HCT116 (cell line): ENCODE data around the gene ZNF445. TPM values are rescaled to one million over a fixed set of nuclear protein-coding genes. Genes with fewer than 3 reads are reported as not detected.

ENCODE experiments used
- ATAC-seq: fragments of 200-7000 bp; cut with Tn5 transposase; 2 replicates; pipeline ENCODE4 v1.9.1; 2020; ENCODE audit warnings: mild to moderate bottlenecking, moderate library complexity
- BruUV-seq: library from RNA; stranded (reverse); fragments of 400-500 nt; replicated peaks from 2 replicates; lab custom pipeline; 2021; lab: Mats Ljungman, UMichigan
- CTCF ChIA-PET: fragments of 300-600 bp; sonication (Branson Sonifier 250); formaldehyde crosslinking; loops from one replicate; lab custom pipeline; 2021; ENCODE audit warnings: antibody characterized with exemption; lab: Charles Lee
- POLR2A ChIA-PET: fragments of 300-600, 350-600 bp; sonication (Branson Sonifier 250); formaldehyde crosslinking; loops from one replicate; lab custom pipeline; 2021; ENCODE audit warnings: antibody characterized with exemption; lab: Charles Lee
- RAD21 ChIA-PET, 2 experiments: fragments of 300-600 bp; sonication (Branson Sonifier 250); formaldehyde crosslinking; loops; one replicate each; lab custom pipeline; 2023; ENCODE audit warnings: low total read pairs in 2 of 2; ENCODE audit not compliant: uncharacterized antibody in 2 of 2, unreplicated experiment in 2 of 2, low non-redundant PET in 1 of 2; lab: Charles Lee
- DNase-seq: peaks from one replicate; pipeline ENCODE4 v3.0.0-alpha.2; 2010; ENCODE audit warnings: low read depth, low spot score
- H2AFZ ChIP-seq: fragments of 200-600 bp; shearing (Covaris generic), sonication (generic); 2 replicates; pipeline ENCODE4 v1.6.1; 2017; ENCODE audit warnings: low read depth, mixed run types, mixed read lengths, antibody characterized with exemption, low read length; ENCODE audit not compliant: poor library complexity, severe bottlenecking
- H3K27ac ChIP-seq: 2 replicates; pipeline ENCODE4 v1.5.1; 2012; ENCODE audit warnings: low read depth, low read length
- H3K27me3 ChIP-seq: fragments of 200-600 bp; sonication (generic); 2 replicates; pipeline ENCODE4 v1.6.1; 2016; ENCODE audit warnings: mixed run types, low read length, mixed read lengths; ENCODE audit not compliant: insufficient read depth
- H3K36me3 ChIP-seq, 2 experiments: fragments of 200-500 bp in 1 of 2; fragments of 200-600 bp in 1 of 2; sonication (Bioruptor generic) in 1 of 2; sonication (generic) in 1 of 2; 2 replicates each; pipeline versions ENCODE4 v1.5.1 to v1.6.1; 2014 to 2016; ENCODE audit warnings: low read length in 2 of 2, inconsistent platforms in 1 of 2, mixed read lengths in 1 of 2, mixed run types in 1 of 2; ENCODE audit not compliant: insufficient read depth in 2 of 2, control insufficient read depth in 1 of 2
- H3K4me1 ChIP-seq, 2 experiments: fragments of 200-600 bp in 1 of 2; sonication (generic) in 1 of 2; 2 replicates each; pipeline versions ENCODE4 v1.5.1 to v1.6.1; 2012 to 2017; ENCODE audit warnings: low read length in 2 of 2, inconsistent platforms in 1 of 2, mild to moderate bottlenecking in 1 of 2, mixed read lengths in 1 of 2, mixed run types in 1 of 2, moderate library complexity in 1 of 2; ENCODE audit not compliant: insufficient read depth in 2 of 2, control insufficient read depth in 1 of 2
- H3K4me2 ChIP-seq: fragments of 200-600 bp; sonication (generic); 2 replicates; pipeline ENCODE4 v1.6.1; 2017; ENCODE audit warnings: mixed run types, low read length, mixed read lengths
- H3K4me3 ChIP-seq, 2 experiments: fragments of 200-600 bp in 1 of 2; sonication (generic) in 1 of 2; replicated peaks in 1 of 2; 2 replicates each; pipeline ENCODE4 v1.5.1; 2011 to 2016; ENCODE audit warnings: low read length in 2 of 2, control low read depth in 1 of 2, low read depth in 1 of 2, mild to moderate bottlenecking in 1 of 2, mixed read lengths in 1 of 2, mixed run types in 1 of 2
- H3K79me2 ChIP-seq: fragments of 200-600 bp; sonication (generic); 2 replicates; pipeline ENCODE4 v1.6.1; 2017; ENCODE audit warnings: mild to moderate bottlenecking, mixed run types, low read length, moderate library complexity, mixed read lengths; ENCODE audit not compliant: insufficient read depth
- H3K9ac ChIP-seq: fragments of 200-600 bp; sonication (generic); 2 replicates; pipeline ENCODE4 v1.6.1; 2016; ENCODE audit warnings: low read length, mixed read lengths
- H3K9me2 ChIP-seq: fragments of 200-600 bp; sonication (generic), shearing (Covaris generic); 2 replicates; pipeline ENCODE4 v1.6.1; 2017; ENCODE audit warnings: mixed run types, mild to moderate bottlenecking, moderate library complexity; ENCODE audit not compliant: insufficient read depth
- H3K9me3 ChIP-seq, 2 experiments: fragments of 200-500 bp in 1 of 2; fragments of 200-600 bp in 1 of 2; sonication (Bioruptor generic) in 1 of 2; sonication (generic) in 1 of 2; 2 replicates each; pipeline ENCODE4 v1.6.1; 2014 to 2017; ENCODE audit warnings: low read length in 2 of 2, mixed read lengths in 2 of 2, inconsistent platforms in 1 of 2, low read depth in 1 of 2, mild to moderate bottlenecking in 1 of 2, mixed run types in 1 of 2, moderate library complexity in 1 of 2; ENCODE audit not compliant: control insufficient read depth in 1 of 2, insufficient read depth in 1 of 2
- H4K20me1 ChIP-seq: fragments of 200-600 bp; sonication (generic), shearing (Covaris generic); 2 replicates; pipeline ENCODE4 v1.6.1; 2017; ENCODE audit warnings: mixed run types, mild to moderate bottlenecking, moderate library complexity; ENCODE audit not compliant: insufficient read depth
- CBX3 ChIP-seq: IDR thresholded peaks from 2 replicates; pipeline ENCODE4 v1.6.1; 2012; ENCODE audit warnings: low read depth
- CEBPB ChIP-seq: IDR thresholded peaks from 2 replicates; pipeline ENCODE4 v1.6.1; 2012; ENCODE audit warnings: low read depth
- EGR1 ChIP-seq: IDR thresholded peaks from 2 replicates; pipeline ENCODE4 v1.6.1; 2012; ENCODE audit warnings: low read depth
- EZH2phosphoT487 ChIP-seq: fragments of 200-600 bp; IDR thresholded peaks from 2 replicates; pipeline ENCODE4 v1.6.1; 2018; ENCODE audit warnings: antibody characterized with exemption, borderline replicate concordance
- FOSL1 ChIP-seq: IDR thresholded peaks from 2 replicates; pipeline ENCODE4 v1.6.1; 2012; ENCODE audit warnings: low read depth
- MAX ChIP-seq: IDR thresholded peaks from 2 replicates; pipeline ENCODE4 v1.6.1; 2012
- POLR2A ChIP-seq: IDR thresholded peaks from 2 replicates; pipeline ENCODE4 v1.7.0; 2011; ENCODE audit warnings: borderline replicate concordance; ENCODE audit not compliant: insufficient read depth, insufficient read length; ENCODE audit errors: extremely low read depth
- POLR2AphosphoS5 ChIP-seq: IDR thresholded peaks from 2 replicates; pipeline ENCODE4 v1.6.1; 2011; ENCODE audit warnings: mild to moderate bottlenecking, low read depth, low read length, moderate library complexity
- SIN3A ChIP-seq: IDR thresholded peaks from 2 replicates; pipeline ENCODE4 v1.6.1; 2012; ENCODE audit warnings: low read depth
- SRF ChIP-seq: IDR thresholded peaks from 2 replicates; pipeline ENCODE4 v1.6.1; 2012; ENCODE audit warnings: low read depth
- YY1 ChIP-seq: IDR thresholded peaks from 2 replicates; pipeline ENCODE4 v1.6.1; 2011; ENCODE audit warnings: low read length, low read depth, moderate library complexity, mild to moderate bottlenecking; ENCODE audit not compliant: insufficient replicate concordance; ENCODE audit errors: extremely low read depth
- ZFX ChIP-seq: fragments of 450-650 bp; IDR thresholded peaks from 2 replicates; pipeline ENCODE4 v1.6.1; 2017
- ZNF274 ChIP-seq: fragments of 200-500 bp; sonication (Bioruptor generic); IDR thresholded peaks from 2 replicates; pipeline ENCODE4 v1.6.1; 2014; ENCODE audit warnings: mild to moderate bottlenecking, low read depth, low read length, inconsistent platforms
- intact Hi-C: fragments of 100-400 bp; cut with micrococcal nuclease; formaldehyde crosslinking; loops from 2 replicates; pipeline ENCODE4 v1.10.0; 2022
- total RNA-seq: library from RNA; stranded (reverse); gene quantifications from one replicate; pipeline ENCODE4 v1.2.1, GENCODE V29; 2021; ENCODE audit not compliant: unreplicated experiment
- TF ChIP-seq, protein P1 (sequence below): IDR thresholded peaks from 2 replicates; pipeline ENCODE4 v1.6.1; 2011; ENCODE audit warnings: mild to moderate bottlenecking, low read length, moderate library complexity; ENCODE audit not compliant: insufficient replicate concordance; ENCODE audit errors: extremely low read depth
- TF ChIP-seq, protein P2 (sequence below): IDR thresholded peaks from 2 replicates; pipeline ENCODE4 v1.6.1; 2012
- TF ChIP-seq, protein P3 (sequence below): IDR thresholded peaks from 2 replicates; pipeline ENCODE4 v1.6.1; 2012; ENCODE audit warnings: low read depth

Gene ZNF445
- total RNA-seq, 1 experiment from 2014 or later = 19.9 TPM

- POLR2A ChIA-PET = no interaction called here
- Histone ChIP-seq H3K27ac (no peak overlapping the region), H3K4me2 (no peak overlapping the region), H3K4me1 (peaks cover 0 to 11% of the 10 kb centered on the region in 2 experiments; a peak in 1 of 4 replicates), H3K9me2 (no peaks in the 10 kb centered on the region), H4K20me1 (no peaks in the 10 kb centered on the region), H3K27me3 (no peaks in the 10 kb centered on the region), H3K36me3 (no peaks in the 10 kb centered on the region), H3K9me3 (no peaks in the 10 kb centered on the region), H2AFZ (no peak overlapping the region), H3K79me2 (no peaks in the 10 kb centered on the region), H3K9ac (no peak overlapping the region), H3K4me3 (no peak overlapping the region)
- no TSS peak for BruUV-seq
- RAD21 ChIA-PET = no interaction called here
- ATAC-seq = no peak
- CTCF ChIA-PET = no interaction called here
- DNase-seq = no peak
- no peak for TF ChIP-seq MAX
- TF ChIP-seq SRF = no peak
- TF ChIP-seq, protein P1, sequence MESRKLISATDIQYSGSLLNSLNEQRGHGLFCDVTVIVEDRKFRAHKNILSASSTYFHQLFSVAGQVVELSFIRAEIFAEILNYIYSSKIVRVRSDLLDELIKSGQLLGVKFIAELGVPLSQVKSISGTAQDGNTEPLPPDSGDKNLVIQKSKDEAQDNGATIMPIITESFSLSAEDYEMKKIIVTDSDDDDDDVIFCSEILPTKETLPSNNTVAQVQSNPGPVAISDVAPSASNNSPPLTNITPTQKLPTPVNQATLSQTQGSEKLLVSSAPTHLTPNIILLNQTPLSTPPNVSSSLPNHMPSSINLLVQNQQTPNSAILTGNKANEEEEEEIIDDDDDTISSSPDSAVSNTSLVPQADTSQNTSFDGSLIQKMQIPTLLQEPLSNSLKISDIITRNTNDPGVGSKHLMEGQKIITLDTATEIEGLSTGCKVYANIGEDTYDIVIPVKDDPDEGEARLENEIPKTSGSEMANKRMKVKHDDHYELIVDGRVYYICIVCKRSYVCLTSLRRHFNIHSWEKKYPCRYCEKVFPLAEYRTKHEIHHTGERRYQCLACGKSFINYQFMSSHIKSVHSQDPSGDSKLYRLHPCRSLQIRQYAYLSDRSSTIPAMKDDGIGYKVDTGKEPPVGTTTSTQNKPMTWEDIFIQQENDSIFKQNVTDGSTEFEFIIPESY = no peak
- TF ChIP-seq POLR2A = no peak
- TF ChIP-seq ZNF274 = no peak
- TF ChIP-seq POLR2AphosphoS5 = no peak
- TF ChIP-seq EGR1 = no peak
- TF ChIP-seq YY1 = no peak
- no peak for TF ChIP-seq SIN3A
- TF ChIP-seq CEBPB = no peak
- TF ChIP-seq, protein P2, sequence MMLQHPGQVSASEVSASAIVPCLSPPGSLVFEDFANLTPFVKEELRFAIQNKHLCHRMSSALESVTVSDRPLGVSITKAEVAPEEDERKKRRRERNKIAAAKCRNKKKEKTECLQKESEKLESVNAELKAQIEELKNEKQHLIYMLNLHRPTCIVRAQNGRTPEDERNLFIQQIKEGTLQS = no peak
- no peak for TF ChIP-seq CBX3
- TF ChIP-seq ZFX = no peak
- TF ChIP-seq, protein P3, sequence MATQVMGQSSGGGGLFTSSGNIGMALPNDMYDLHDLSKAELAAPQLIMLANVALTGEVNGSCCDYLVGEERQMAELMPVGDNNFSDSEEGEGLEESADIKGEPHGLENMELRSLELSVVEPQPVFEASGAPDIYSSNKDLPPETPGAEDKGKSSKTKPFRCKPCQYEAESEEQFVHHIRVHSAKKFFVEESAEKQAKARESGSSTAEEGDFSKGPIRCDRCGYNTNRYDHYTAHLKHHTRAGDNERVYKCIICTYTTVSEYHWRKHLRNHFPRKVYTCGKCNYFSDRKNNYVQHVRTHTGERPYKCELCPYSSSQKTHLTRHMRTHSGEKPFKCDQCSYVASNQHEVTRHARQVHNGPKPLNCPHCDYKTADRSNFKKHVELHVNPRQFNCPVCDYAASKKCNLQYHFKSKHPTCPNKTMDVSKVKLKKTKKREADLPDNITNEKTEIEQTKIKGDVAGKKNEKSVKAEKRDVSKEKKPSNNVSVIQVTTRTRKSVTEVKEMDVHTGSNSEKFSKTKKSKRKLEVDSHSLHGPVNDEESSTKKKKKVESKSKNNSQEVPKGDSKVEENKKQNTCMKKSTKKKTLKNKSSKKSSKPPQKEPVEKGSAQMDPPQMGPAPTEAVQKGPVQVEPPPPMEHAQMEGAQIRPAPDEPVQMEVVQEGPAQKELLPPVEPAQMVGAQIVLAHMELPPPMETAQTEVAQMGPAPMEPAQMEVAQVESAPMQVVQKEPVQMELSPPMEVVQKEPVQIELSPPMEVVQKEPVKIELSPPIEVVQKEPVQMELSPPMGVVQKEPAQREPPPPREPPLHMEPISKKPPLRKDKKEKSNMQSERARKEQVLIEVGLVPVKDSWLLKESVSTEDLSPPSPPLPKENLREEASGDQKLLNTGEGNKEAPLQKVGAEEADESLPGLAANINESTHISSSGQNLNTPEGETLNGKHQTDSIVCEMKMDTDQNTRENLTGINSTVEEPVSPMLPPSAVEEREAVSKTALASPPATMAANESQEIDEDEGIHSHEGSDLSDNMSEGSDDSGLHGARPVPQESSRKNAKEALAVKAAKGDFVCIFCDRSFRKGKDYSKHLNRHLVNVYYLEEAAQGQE = no peak
- no peak for TF ChIP-seq EZH2phosphoT487
- TF ChIP-seq FOSL1 = no peak
- intact Hi-C loops = no loop called here
These were observed 5.3 kb upstream of the ZNF445 start for GRCh38 chr3:44482721-44483120.
